SKM-1 (cell line): Measurements from ENCODE around the gene MED20.
"Not testable (repeated sequence)": the region's sequence is repeated elsewhere in the genome, so short reads cannot be mapped to it uniquely, and the experiment has no call there.

Source experiments
- DNase-seq: peaks from one replicate; lab custom pipeline; 2025; ENCODE audit not compliant: unreplicated experiment; lab: John Stamatoyannopoulos, UW

Gene MED20

GRCh38 chr6:41920921-41921711 is at the start of gene MED20, which contains the start of gene BYSL:
Gene MED20, minus strand, starts transcription at chr6:41921139. Its CDS starts 121 bp downstream, at chr6:41921018.
Gene BYSL, plus strand, starts transcription at chr6:41921499. Its CDS starts 64 bp downstream, at chr6:41921563.
- DNase-seq, result peak; percentile 88

- DNase-seq, result peak; percentile 76
These were observed 49.5 kb upstream of the MED20 start for GRCh38 chr6:41970436-41970846.

DNA sequence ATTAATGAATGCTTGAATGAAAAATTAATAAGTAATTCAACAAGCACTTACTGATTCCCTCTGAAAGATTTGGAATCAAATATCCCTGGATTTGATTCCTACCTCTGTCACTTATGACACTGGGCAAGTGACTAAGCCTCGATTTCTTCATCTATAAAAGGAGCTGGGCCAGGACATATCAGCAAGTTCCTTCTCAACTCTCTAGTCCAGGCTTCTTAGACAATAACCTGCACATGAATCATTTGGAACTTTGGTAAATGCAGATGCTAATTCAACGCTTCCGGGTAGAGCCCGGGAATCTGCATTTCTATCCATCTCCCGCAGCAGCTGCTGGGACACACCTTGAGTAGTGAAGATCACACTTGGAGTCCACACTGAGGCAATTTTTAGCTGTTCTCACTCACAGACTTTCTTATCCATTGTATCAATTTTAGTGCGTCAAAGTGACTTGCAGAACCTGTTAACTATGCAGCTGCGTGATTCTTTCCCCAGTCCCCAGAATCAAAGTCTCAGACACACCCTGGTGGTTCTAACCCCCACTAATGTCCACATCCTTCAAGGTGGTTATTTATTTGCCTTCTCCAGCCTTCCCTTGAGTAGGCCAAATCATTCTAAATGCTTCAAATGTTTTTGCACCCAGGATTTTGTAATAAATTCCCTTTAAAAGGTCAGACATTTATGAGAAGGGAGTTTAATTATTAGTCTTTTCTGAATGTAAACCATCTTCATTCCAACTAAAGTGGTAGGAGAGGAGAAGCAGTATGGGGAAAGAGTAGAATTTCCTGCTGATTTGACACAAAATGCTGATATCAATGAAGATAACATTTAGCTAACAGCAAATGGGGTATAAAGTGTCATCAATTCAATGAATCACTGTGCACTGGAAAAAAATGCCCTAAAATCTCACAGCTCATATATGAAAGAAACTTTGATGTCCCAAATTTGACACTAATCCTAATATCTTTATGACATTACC is 46.7 kb upstream of the MED20 start:
- no peak for DNase-seq

DNA sequence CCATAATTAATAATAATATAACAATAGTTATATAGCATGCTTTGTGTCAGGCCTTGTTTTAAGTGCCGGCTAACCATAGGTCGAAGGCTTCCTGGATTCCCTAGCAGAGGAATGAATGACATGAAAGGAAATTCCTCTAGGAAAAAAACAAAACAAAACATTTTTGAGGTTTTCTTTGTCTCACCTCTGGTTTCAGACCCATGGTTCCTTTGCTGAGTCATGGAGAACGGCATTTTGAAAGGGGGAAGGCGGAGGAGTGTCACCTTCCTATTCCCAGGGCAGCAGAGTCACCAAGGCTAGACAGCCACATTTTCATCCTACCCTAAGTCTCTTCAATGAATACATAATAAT is 46.0 kb upstream of the MED20 start:
- no peak for DNase-seq

DNA sequence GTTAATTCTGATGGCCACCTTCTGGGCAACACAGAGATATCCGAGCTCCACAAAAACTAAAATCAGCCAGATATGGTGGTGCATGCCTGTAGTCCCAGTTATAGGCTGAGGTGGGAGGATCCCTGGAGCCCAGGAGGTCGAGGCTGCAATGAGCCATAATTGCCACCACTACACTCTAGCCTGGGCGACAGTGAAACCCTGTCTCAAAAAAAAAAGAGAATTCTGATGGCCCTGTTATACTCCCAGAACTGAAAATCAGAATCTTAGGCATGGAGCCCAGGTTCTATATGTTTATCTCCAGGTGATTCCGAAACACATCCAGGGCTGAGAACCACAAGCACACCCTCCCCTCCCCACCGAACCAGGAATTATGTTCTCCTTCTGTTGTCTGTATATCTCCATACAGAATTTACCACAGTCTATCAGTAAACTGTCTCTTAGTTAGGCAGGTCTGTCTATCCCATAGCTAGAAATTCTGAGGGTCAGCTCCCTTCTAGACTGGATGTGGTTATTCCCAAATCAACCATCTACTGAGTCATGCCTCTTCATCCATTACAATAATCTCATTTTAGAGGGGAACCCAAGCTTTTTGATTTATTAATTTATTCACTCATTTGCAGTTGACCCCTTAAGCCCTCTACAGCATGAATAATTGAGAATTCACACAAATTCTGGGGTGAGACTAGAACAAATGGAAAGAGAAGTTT is 45.4 kb upstream of the MED20 start:
- DNase-seq, result no peak

DNA sequence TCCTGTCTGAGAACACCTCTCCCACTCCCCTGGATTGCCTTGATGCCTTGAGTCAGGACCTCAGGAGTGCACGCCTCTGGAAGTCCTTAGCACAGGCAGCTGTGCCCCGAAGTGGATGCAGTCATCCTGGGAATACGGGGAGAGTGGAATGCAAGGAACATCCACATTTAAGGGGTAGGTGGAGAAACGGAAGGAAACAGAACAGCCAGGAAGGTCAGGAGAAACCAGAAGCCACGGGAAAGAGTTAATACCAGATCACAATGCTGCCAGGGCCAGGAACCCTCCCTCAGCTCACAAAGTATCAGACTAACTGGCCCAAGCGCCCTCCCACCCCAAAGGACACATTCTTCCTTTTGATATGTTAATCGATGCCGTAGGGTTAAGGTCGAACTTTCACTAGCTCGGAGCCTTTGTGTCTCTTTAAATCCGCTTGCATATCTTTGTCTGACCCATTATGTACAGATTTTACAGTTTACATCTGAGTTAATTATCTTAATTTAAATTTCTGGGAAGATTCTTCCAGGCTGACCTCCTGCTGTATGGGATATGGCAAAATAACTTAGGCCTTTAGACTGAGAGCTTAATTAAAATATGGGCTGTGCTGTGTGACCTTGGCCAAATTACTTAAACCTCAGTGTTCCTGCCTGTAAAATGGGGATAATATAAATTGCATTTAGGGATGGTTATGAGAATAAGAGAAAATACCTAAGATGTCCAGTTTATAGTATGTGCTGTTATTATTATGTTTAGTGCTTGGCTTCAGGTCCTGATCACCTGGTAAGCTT is 44.7 kb upstream of the MED20 start:
- no peak for DNase-seq

- DNase-seq, result no peak
These were observed 43.4 kb upstream of the MED20 start for GRCh38 chr6:41964201-41964887.

DNA sequence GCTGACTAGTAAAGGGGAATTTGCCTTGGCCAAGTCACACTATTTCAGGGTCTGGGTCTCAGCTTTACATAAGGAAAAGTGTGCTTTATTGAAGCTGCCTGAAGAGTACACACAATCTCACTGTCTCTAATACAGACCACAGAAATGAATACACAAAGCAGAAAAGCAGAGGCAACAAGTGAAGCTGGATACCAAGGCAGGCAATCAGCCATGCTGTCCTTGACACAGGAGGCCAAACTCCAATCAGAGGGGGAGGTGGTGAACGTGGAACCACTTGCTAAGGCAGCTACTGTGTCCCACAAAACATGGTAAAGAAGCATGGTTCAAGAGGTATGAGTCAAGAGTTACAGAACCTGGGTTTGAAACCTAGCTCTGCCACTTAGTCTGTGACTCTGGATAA is 42.4 kb upstream of the MED20 start:
- DNase-seq, result no peak

GRCh38 chr6:41960028-41960427 is 39.1 kb upstream of the MED20 start:
- no peak for DNase-seq

DNA sequence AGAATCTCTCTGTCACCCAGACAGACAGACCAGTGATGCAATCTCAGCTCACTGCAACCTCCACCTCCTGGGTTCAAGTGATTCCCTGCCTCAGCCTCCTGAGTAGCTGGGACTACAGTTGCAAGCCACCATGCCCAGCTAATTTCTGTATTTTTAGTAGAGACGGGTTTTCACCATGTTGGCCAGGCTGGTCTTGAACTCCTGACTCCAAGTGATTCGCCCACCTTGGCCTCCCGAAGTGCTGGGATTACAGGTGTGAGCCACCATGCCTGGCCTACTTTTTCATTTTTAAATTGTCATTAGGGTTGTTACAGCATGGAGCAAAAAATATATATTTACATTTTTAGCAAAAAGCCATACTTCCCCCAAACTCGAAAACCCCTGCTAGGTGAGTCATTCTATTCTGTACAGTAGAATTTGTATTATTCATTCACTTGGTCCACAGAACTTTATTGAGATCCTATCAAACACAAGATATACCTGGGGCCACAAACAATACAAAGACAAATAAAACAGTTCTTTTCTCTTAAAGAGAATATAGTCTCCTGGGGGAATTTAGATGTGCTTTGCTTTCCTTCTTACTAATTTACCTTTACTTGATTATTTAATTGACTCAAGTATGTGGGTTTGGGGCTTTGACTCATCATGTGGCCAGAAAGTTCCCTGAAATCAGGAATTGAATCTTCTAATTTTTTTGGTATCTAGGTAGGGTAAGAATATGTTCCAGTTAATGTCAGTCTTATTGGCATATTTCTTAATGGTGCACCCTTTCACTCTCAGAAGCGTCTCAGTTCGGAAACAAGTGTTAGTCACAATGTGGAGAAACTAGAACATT is 37.3 kb upstream of the MED20 start:
- DNase-seq, result no peak

DNA sequence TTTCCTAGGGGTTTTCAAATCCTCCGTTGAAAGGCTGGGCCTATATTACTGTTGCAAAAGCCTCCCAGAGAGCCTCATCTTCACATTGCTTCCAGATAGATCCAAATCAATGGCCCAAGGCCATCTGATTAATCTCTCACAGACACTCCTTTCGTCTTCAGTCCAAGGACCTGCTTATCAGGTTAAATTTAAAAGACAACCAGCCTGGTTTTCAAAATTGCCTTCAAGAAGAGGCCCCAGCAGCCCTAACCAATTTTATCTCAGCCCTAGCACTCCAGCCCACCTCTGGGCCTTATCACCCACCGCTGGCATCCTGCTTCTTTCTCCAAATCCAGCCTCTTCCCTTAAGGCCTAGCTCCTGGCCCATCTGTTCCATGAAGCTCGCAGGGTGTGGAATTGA is 36.2 kb upstream of the MED20 start:
- DNase-seq, result no peak

DNA sequence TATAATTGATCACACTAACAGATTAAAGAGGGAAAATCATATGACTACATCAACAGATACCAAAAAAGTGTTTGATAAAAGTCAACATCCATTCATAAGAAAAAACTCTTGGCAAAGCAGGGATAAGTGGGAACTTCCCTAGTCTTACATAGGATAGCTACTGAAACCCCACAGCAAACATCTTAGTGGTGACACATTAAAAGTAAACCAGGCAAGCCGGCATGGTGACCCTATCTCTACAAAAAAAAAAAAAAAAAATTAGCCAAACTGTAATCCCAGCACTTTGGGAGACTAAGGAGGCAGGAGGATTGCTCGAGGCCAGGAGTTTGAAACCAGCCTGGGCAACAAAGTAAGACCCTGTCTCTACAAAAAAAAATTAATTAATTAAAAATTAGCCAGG is 34.5 kb upstream of the MED20 start:
- no peak for DNase-seq

GRCh38 chr6:41954668-41955067 is 33.7 kb upstream of the MED20 start:
- DNase-seq, result no peak

DNA sequence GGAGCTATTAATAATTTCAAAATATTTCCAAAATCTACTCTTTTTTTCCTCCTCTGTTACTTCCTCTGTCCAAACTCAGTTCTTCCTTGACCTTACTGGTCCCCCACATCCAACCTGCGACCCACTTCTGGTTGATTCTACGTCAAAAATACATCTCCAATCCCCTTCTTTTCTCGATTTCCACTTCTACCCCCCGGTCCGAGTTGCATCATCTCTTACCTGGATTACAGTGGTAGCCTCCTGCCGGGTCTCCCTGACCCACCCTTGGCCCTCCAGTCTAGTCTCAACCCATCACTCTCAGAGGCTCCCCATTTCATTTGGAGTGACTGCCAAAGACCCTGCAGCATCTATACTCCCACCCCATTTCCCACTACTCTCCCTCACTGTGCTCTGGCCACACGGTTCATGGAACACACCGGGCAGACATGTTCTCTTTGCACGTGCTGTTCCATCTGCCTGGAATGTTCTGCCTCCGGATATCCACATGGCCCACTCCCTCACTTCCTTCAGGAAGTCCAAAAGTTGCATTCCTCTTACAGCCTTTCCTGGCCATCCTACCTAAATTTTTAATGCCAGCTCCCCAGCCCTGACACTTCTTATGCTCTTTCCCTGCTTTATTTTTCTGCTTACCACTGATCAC is 26.8 kb upstream of the MED20 start:
- DNase-seq, result no peak

- no peak for DNase-seq
These were observed 22.5 kb upstream of the MED20 start for GRCh38 chr6:41943456-41943855.

- not testable (repeated sequence) for DNase-seq
These were observed 21.9 kb upstream of the MED20 start for GRCh38 chr6:41942882-41943281.

GRCh38 chr6:41942067-41942851 is 21.3 kb upstream of the MED20 start:
- DNase-seq, result no peak
